ENCODE results near the gene PLCH2. TPM values are rescaled to one million over a fixed set of nuclear protein-coding genes. Genes with fewer than 3 reads are reported as not detected.

The PLCH2 gene
- total RNA-seq, 2 donors from 2014 or later, result 1.1 to 1.9 TPM

GRCh38 chr1:2488688-2489087 lies 12.6 kb downstream of the PLCH2 start:
- no peaks in the 10 kb centered on the region for H3K27me3 ChIP-seq (replicated peaks; ENCODE audit: insufficient read depth)
- no peak overlapping the region for H3K27ac ChIP-seq
- no peak for ATAC-seq (ENCODE audit: insufficient number of reproducible peaks, low FRiP score, low read depth)
- TF ChIP-seq CTCF (IDR thresholded peaks at IDR 0.05), result no peak
- peaks cover 10% of the 10 kb centered on the region for H3K9me3 ChIP-seq
- no peak overlapping the region for H3K4me3 ChIP-seq
- no peak for DNase-seq (ENCODE audit: low spot score)
- no peaks in the 10 kb centered on the region for H3K4me1 ChIP-seq (ENCODE audit: control insufficient read depth in 1 of 2, low read depth in 2 of 2)
- H3K36me3 ChIP-seq, result no peaks in the 10 kb centered on the region

- Histone ChIP-seq H3K4me1 (ENCODE audit: control insufficient read depth in 1 of 2, low read depth in 2 of 2) (no peaks in the 10 kb centered on the region), H3K27ac (no peak overlapping the region), H3K4me3 (no peak overlapping the region), H3K9me3 (peaks cover 10% of the 10 kb centered on the region), H3K27me3 (replicated peaks; ENCODE audit: insufficient read depth) (no peaks in the 10 kb centered on the region), H3K36me3 (no peaks in the 10 kb centered on the region)
- no peak for ATAC-seq (ENCODE audit: insufficient number of reproducible peaks, low FRiP score, low read depth)
- DNase-seq (ENCODE audit: low spot score), result no peak
- TF ChIP-seq CTCF (IDR thresholded peaks at IDR 0.05), result no peak
Observed at GRCh38 chr1:2489615-2490014, 13.5 kb downstream of the PLCH2 start.

GRCh38 chr1:2492091-2492490 lies 16.0 kb downstream of the PLCH2 start:
- no peak overlapping the region for H3K4me3 ChIP-seq
- DNase-seq (ENCODE audit: low spot score) (no peak), ATAC-seq (ENCODE audit: insufficient number of reproducible peaks, low FRiP score, low read depth) (no peak)
- no peaks in the 10 kb centered on the region for H3K4me1 ChIP-seq (ENCODE audit: control insufficient read depth in 1 of 2, low read depth in 2 of 2)
- no peaks in the 10 kb centered on the region for H3K27me3 ChIP-seq (replicated peaks; ENCODE audit: insufficient read depth)
- no peak overlapping the region for H3K27ac ChIP-seq
- no peaks in the 10 kb centered on the region for H3K36me3 ChIP-seq
- TF ChIP-seq CTCF (IDR thresholded peaks at IDR 0.05), result no peak
- H3K9me3 ChIP-seq, result peaks cover 10% of the 10 kb centered on the region

GRCh38 chr1:2493218-2493617 lies 17.1 kb downstream of the PLCH2 start:
- Histone ChIP-seq H3K27me3 (replicated peaks; ENCODE audit: insufficient read depth) (no peaks in the 10 kb centered on the region), H3K4me1 (ENCODE audit: control insufficient read depth in 1 of 2, low read depth in 2 of 2) (no peaks in the 10 kb centered on the region), H3K36me3 (no peaks in the 10 kb centered on the region), H3K4me3 (no peak overlapping the region), H3K27ac (no peak overlapping the region), H3K9me3 (peaks cover 7% of the 10 kb centered on the region)
- TF ChIP-seq CTCF (IDR thresholded peaks at IDR 0.05), result no peak
- ATAC-seq (ENCODE audit: insufficient number of reproducible peaks, low FRiP score, low read depth) (no peak), DNase-seq (ENCODE audit: low spot score) (no peak)

GRCh38 chr1:2493691-2494322 lies 17.7 kb downstream of the PLCH2 start:
- no peak overlapping the region for H3K27ac ChIP-seq
- no peak overlapping the region for H3K4me3 ChIP-seq
- peaks cover 2% of the 10 kb centered on the region for H3K9me3 ChIP-seq
- no peaks in the 10 kb centered on the region for H3K4me1 ChIP-seq (ENCODE audit: control insufficient read depth in 1 of 2, low read depth in 2 of 2)
- no peak for DNase-seq (ENCODE audit: low spot score)
- no peak for TF ChIP-seq CTCF (IDR thresholded peaks at IDR 0.05)
- H3K27me3 ChIP-seq (replicated peaks; ENCODE audit: insufficient read depth), result no peaks in the 10 kb centered on the region
- no peak for ATAC-seq (ENCODE audit: insufficient number of reproducible peaks, low FRiP score, low read depth)
- no peaks in the 10 kb centered on the region for H3K36me3 ChIP-seq
